Measurements from ENCODE around the gene SPAG17. TPM values are rescaled to one million over a fixed set of nuclear protein-coding genes. Genes with fewer than 3 reads are reported as not detected.

SPAG17 gene
- total and polyA plus RNA-seq, 5 donors from 2014 or later = not detected

- no peaks in the 10 kb centered on the region for H3K27me3 ChIP-seq (ENCODE audit: control insufficient read depth, insufficient read depth, low read length)
- no peaks in the 10 kb centered on the region for H3K4me1 ChIP-seq (ENCODE audit: control insufficient read depth, insufficient read depth, low read length, poor library complexity, severe bottlenecking)
- Mint-ChIP-seq H3K36me3 (no peaks in the 10 kb centered on the region), H3K4me1 (no peaks in the 10 kb centered on the region), H3K9me3 (no peaks in the 10 kb centered on the region), H3K27me3 (peaks cover 8% of the 10 kb centered on the region), H3K27ac (no peak overlapping the region), H3K4me3 (no peak overlapping the region)
- no peaks in the 10 kb centered on the region for H3K36me3 ChIP-seq (ENCODE audit: control insufficient read depth, insufficient read depth, low read length)
- H3K9me3 ChIP-seq (ENCODE audit: control insufficient read depth in 2 of 2, low read length in 2 of 2) = no peaks in the 10 kb centered on the region
- no peak for DNase-seq
- H3K4me3 ChIP-seq (ENCODE audit: low read depth, low read length) = no peak overlapping the region
- no peak overlapping the region for H3K27ac ChIP-seq (ENCODE audit: insufficient read depth, low read length, poor library complexity, severe bottlenecking)
- ATAC-seq (ENCODE audit: low read depth in 2 of 2) = no peak
Measured at GRCh38 chr1:118160806-118161205, 24.2 kb downstream of the SPAG17 start.

DNA sequence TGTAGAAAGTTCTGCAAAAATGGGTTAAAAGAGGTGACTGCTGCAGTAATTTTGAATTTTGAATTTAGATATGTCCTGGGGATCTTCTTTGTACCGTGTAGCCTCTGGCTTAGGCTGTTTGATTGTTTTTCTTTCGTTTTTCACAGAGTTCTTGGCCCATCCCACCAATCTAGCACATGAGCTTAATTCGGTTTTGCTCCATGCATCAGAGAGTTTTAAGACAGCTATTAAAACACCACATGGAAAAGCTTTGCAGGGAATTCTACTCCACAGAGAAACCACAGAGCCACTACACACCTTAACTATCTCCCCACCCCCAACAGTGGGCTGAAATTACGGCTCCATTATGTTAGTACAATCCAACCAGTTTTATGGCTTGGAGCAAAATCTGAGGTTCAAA lies 25.5 kb downstream of the SPAG17 start:
- no peaks in the 10 kb centered on the region for H3K4me1 Mint-ChIP-seq
- no peak for ATAC-seq (ENCODE audit: low read depth in 2 of 2)
- H3K27me3 ChIP-seq (ENCODE audit: control insufficient read depth, insufficient read depth, low read length) = no peaks in the 10 kb centered on the region
- H3K36me3 Mint-ChIP-seq = no peaks in the 10 kb centered on the region
- H3K4me3 ChIP-seq (ENCODE audit: low read depth, low read length) = no peak overlapping the region
- no peak overlapping the region for H3K27ac ChIP-seq (ENCODE audit: insufficient read depth, low read length, poor library complexity, severe bottlenecking)
- no peak overlapping the region for H3K4me3 Mint-ChIP-seq
- H3K9me3 ChIP-seq (ENCODE audit: control insufficient read depth in 2 of 2, low read length in 2 of 2) = no peaks in the 10 kb centered on the region
- peaks cover 8% of the 10 kb centered on the region for H3K27me3 Mint-ChIP-seq
- DNase-seq = no peak
- no peaks in the 10 kb centered on the region for H3K4me1 ChIP-seq (ENCODE audit: control insufficient read depth, insufficient read depth, low read length, poor library complexity, severe bottlenecking)
- H3K9me3 Mint-ChIP-seq = no peaks in the 10 kb centered on the region
- no peaks in the 10 kb centered on the region for H3K36me3 ChIP-seq (ENCODE audit: control insufficient read depth, insufficient read depth, low read length)
- no peak overlapping the region for H3K27ac Mint-ChIP-seq

- Histone ChIP-seq H3K27ac (ENCODE audit: insufficient read depth, low read length, poor library complexity, severe bottlenecking) (no peak overlapping the region), H3K9me3 (ENCODE audit: control insufficient read depth in 2 of 2, low read length in 2 of 2) (no peaks in the 10 kb centered on the region), H3K4me3 (ENCODE audit: low read depth, low read length) (no peak overlapping the region), H3K27me3 (ENCODE audit: control insufficient read depth, insufficient read depth, low read length) (no peaks in the 10 kb centered on the region), H3K4me1 (ENCODE audit: control insufficient read depth, insufficient read depth, low read length, poor library complexity, severe bottlenecking) (no peaks in the 10 kb centered on the region), H3K36me3 (ENCODE audit: control insufficient read depth, insufficient read depth, low read length) (no peaks in the 10 kb centered on the region)
- H3K9me3 Mint-ChIP-seq = no peaks in the 10 kb centered on the region
- H3K27me3 Mint-ChIP-seq = peaks cover 8% of the 10 kb centered on the region
- no peaks in the 10 kb centered on the region for H3K36me3 Mint-ChIP-seq
- DNase-seq (no peak), ATAC-seq (ENCODE audit: low read depth in 2 of 2) (no peak)
- no peak overlapping the region for H3K4me3 Mint-ChIP-seq
- H3K4me1 Mint-ChIP-seq = no peaks in the 10 kb centered on the region
- H3K27ac Mint-ChIP-seq = no peak overlapping the region
Measured at GRCh38 chr1:118158924-118159323, 26.1 kb downstream of the SPAG17 start.

- ATAC-seq (ENCODE audit: low read depth in 2 of 2) (no peak), DNase-seq (no peak)
- H3K4me3 ChIP-seq (ENCODE audit: low read depth, low read length) = no peak overlapping the region
- H3K4me1 Mint-ChIP-seq = no peaks in the 10 kb centered on the region
- H3K36me3 ChIP-seq (ENCODE audit: control insufficient read depth, insufficient read depth, low read length) = no peaks in the 10 kb centered on the region
- H3K9me3 Mint-ChIP-seq = no peaks in the 10 kb centered on the region
- no peak overlapping the region for H3K27ac Mint-ChIP-seq
- H3K27me3 ChIP-seq (ENCODE audit: control insufficient read depth, insufficient read depth, low read length) = no peaks in the 10 kb centered on the region
- no peaks in the 10 kb centered on the region for H3K9me3 ChIP-seq (ENCODE audit: control insufficient read depth in 2 of 2, low read length in 2 of 2)
- peaks cover 8% of the 10 kb centered on the region for H3K27me3 Mint-ChIP-seq
- H3K4me1 ChIP-seq (ENCODE audit: control insufficient read depth, insufficient read depth, low read length, poor library complexity, severe bottlenecking) = no peaks in the 10 kb centered on the region
- no peak overlapping the region for H3K4me3 Mint-ChIP-seq
- no peaks in the 10 kb centered on the region for H3K36me3 Mint-ChIP-seq
- no peak overlapping the region for H3K27ac ChIP-seq (ENCODE audit: insufficient read depth, low read length, poor library complexity, severe bottlenecking)
Measured at GRCh38 chr1:118157506-118157905, 27.5 kb downstream of the SPAG17 start.

GRCh38 chr1:118155106-118155505 lies 29.9 kb downstream of the SPAG17 start:
- H3K27me3 Mint-ChIP-seq = peaks cover 5% of the 10 kb centered on the region
- Histone ChIP-seq H3K4me1 (ENCODE audit: control insufficient read depth, insufficient read depth, low read length, poor library complexity, severe bottlenecking) (no peaks in the 10 kb centered on the region), H3K9me3 (ENCODE audit: control insufficient read depth in 2 of 2, low read length in 2 of 2) (no peaks in the 10 kb centered on the region), H3K27me3 (ENCODE audit: control insufficient read depth, insufficient read depth, low read length) (no peaks in the 10 kb centered on the region), H3K36me3 (ENCODE audit: control insufficient read depth, insufficient read depth, low read length) (no peaks in the 10 kb centered on the region), H3K4me3 (ENCODE audit: low read depth, low read length) (no peak overlapping the region), H3K27ac (ENCODE audit: insufficient read depth, low read length, poor library complexity, severe bottlenecking) (no peak overlapping the region)
- no peaks in the 10 kb centered on the region for H3K36me3 Mint-ChIP-seq
- no peak overlapping the region for H3K27ac Mint-ChIP-seq
- DNase-seq = no peak
- ATAC-seq (ENCODE audit: low read depth in 2 of 2) = no peak
- no peaks in the 10 kb centered on the region for H3K4me1 Mint-ChIP-seq
- H3K9me3 Mint-ChIP-seq = no peaks in the 10 kb centered on the region
- H3K4me3 Mint-ChIP-seq = no peak overlapping the region

GRCh38 chr1:118154220-118154619 lies 30.8 kb downstream of the SPAG17 start:
- H3K4me1 ChIP-seq (ENCODE audit: control insufficient read depth, insufficient read depth, low read length, poor library complexity, severe bottlenecking) = no peaks in the 10 kb centered on the region
- H3K4me1 Mint-ChIP-seq = no peaks in the 10 kb centered on the region
- no peaks in the 10 kb centered on the region for H3K9me3 Mint-ChIP-seq
- H3K9me3 ChIP-seq (ENCODE audit: control insufficient read depth in 2 of 2, low read length in 2 of 2) = no peaks in the 10 kb centered on the region
- no peak overlapping the region for H3K4me3 ChIP-seq (ENCODE audit: low read depth, low read length)
- no peak overlapping the region for H3K27ac Mint-ChIP-seq
- no peak overlapping the region for H3K4me3 Mint-ChIP-seq
- peaks cover 5% of the 10 kb centered on the region for H3K27me3 Mint-ChIP-seq
- DNase-seq (no peak), ATAC-seq (ENCODE audit: low read depth in 2 of 2) (no peak)
- H3K36me3 ChIP-seq (ENCODE audit: control insufficient read depth, insufficient read depth, low read length) = no peaks in the 10 kb centered on the region
- no peak overlapping the region for H3K27ac ChIP-seq (ENCODE audit: insufficient read depth, low read length, poor library complexity, severe bottlenecking)
- no peaks in the 10 kb centered on the region for H3K36me3 Mint-ChIP-seq
- H3K27me3 ChIP-seq (ENCODE audit: control insufficient read depth, insufficient read depth, low read length) = no peaks in the 10 kb centered on the region

DNA sequence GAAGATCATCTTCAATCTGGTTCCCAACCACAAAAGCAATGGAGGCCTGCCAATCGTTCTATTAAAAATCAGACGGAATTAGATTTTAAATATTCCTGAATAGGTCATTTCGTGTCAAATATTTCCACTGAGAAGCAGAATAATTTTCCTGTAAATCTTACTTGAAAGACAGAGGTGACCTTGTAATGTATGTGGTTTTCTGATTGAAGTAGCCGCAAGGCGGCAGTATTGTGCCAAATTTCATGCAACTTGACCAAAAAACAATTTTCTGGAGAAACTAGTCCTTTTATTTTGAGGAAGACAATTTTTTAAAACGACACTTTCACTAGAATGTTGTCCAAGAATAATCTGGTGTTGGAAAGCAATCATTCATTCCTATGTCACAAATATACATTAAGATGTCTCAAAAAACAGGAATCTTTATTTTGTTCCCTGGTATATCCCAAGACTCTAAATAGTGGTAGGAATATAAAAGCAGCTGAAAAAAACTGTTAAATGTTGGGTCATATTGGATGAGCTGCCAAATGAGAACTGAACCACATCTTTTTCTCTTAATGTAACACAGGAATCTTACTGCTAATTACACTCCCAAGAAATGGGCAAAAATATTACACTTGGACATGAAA lies 33.6 kb downstream of the SPAG17 start:
- Mint-ChIP-seq H3K27ac (no peak overlapping the region), H3K36me3 (no peaks in the 10 kb centered on the region), H3K4me1 (no peaks in the 10 kb centered on the region), H3K27me3 (no peaks in the 10 kb centered on the region), H3K4me3 (no peak overlapping the region), H3K9me3 (peaks cover 0 to under 1% (median 0%) of the 10 kb centered on the region in 7 donors)
- DNase-seq (peak in 1 of 3 donors; percentile 52), ATAC-seq (ENCODE audit: low read depth in 2 of 2) (no peak)
- Histone ChIP-seq H3K36me3 (ENCODE audit: control insufficient read depth, insufficient read depth, low read length) (no peaks in the 10 kb centered on the region), H3K27me3 (ENCODE audit: control insufficient read depth, insufficient read depth, low read length) (no peaks in the 10 kb centered on the region), H3K4me3 (ENCODE audit: low read depth, low read length) (no peak overlapping the region), H3K9me3 (ENCODE audit: control insufficient read depth in 2 of 2, low read length in 2 of 2) (no peaks in the 10 kb centered on the region), H3K27ac (ENCODE audit: insufficient read depth, low read length, poor library complexity, severe bottlenecking) (no peak overlapping the region), H3K4me1 (ENCODE audit: control insufficient read depth, insufficient read depth, low read length, poor library complexity, severe bottlenecking) (no peaks in the 10 kb centered on the region)

DNA sequence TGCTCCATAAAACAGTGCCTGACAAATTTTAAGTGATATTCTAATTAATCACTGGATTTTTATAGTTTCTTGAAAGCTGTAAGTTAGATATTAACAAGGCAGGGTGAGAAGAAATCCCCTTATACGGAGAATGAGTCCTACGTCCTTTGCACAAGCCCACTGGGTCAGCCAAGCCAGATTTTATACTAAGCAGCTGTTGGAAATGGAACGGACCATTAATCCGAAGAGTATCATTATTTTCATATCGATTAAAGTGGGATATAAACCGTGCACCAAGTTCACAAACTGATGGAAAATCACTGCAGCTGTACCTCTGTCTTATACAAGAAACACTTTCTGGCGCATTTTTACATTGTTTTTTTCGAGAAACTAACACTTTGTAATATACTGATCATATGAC lies 35.2 kb downstream of the SPAG17 start:
- no peak overlapping the region for H3K4me3 ChIP-seq (ENCODE audit: low read depth, low read length)
- ATAC-seq (ENCODE audit: low read depth in 2 of 2) = no peak
- peaks cover 0 to 1% (median 0%) of the 10 kb centered on the region in 7 donors for H3K9me3 Mint-ChIP-seq
- no peaks in the 10 kb centered on the region for H3K4me1 Mint-ChIP-seq
- H3K27me3 ChIP-seq (ENCODE audit: control insufficient read depth, insufficient read depth, low read length) = no peaks in the 10 kb centered on the region
- H3K27ac ChIP-seq (ENCODE audit: insufficient read depth, low read length, poor library complexity, severe bottlenecking) = no peak overlapping the region
- no peak overlapping the region for H3K27ac Mint-ChIP-seq
- no peaks in the 10 kb centered on the region for H3K4me1 ChIP-seq (ENCODE audit: control insufficient read depth, insufficient read depth, low read length, poor library complexity, severe bottlenecking)
- H3K4me3 Mint-ChIP-seq = no peak overlapping the region
- no peaks in the 10 kb centered on the region for H3K27me3 Mint-ChIP-seq
- H3K36me3 ChIP-seq (ENCODE audit: control insufficient read depth, insufficient read depth, low read length) = no peaks in the 10 kb centered on the region
- no peaks in the 10 kb centered on the region for H3K36me3 Mint-ChIP-seq
- H3K9me3 ChIP-seq (ENCODE audit: control insufficient read depth in 2 of 2, low read length in 2 of 2) = no peaks in the 10 kb centered on the region
- no peak for DNase-seq

Measured in CD4-positive, CD25-positive, alpha-beta regulatory T cell (primary cell).